H7 (cell line): ENCODE results near the gene INSYN1. TPM values are rescaled to one million over a fixed set of nuclear protein-coding genes. Genes with fewer than 3 reads are reported as not detected.

Experiments
- DNase-seq: peaks from one replicate; pipeline ENCODE4 v3.0.0; 2012
- H3K27me3 ChIP-seq: 2 replicates; pipeline ENCODE4 v1.6.0; 2011; ENCODE audit warnings: mild to moderate bottlenecking, low read length; ENCODE audit not compliant: control insufficient read depth, insufficient read depth
- H3K36me3 ChIP-seq: replicated peaks from 2 replicates; pipeline ENCODE4 v1.5.1; 2011; ENCODE audit warnings: low read length; ENCODE audit not compliant: control insufficient read depth, insufficient read depth
- H3K4me3 ChIP-seq: 2 replicates; pipeline ENCODE4 v1.5.1; 2011; ENCODE audit warnings: low read depth, mild to moderate bottlenecking, control low read depth, low read length, moderate library complexity; ENCODE audit not compliant: insufficient read depth
- total RNA-seq: library from RNA; depleted of rRNA; stranded (reverse); fragments of >200 nt; shearing (Covaris generic); gene quantifications from 2 replicates; pipeline ENCODE4 v1.2.3, GENCODE V29; 2014; rRNA removed

Gene INSYN1
- total RNA-seq, 1 experiment from 2014 or later: 5.1 TPM

- H3K27me3 ChIP-seq: no peaks in the 10 kb centered on the region
- H3K4me3 ChIP-seq: no peak overlapping the region; the same call in 1 of the 2 replicates
Measured at GRCh38 chr15:73685981-73686380, 67.2 kb downstream of the INSYN1 start.

More at GRCh38 chr15:73685981-73686380, 67.2 kb downstream of the INSYN1 start:
- H3K36me3 ChIP-seq: no peaks in the 10 kb centered on the region; the same call in 1 of the 2 replicates
- no peak for DNase-seq

Other genes starting within 250 kb of the INSYN1 start
- 72.9 and 85.4 TPM in 2 replicates for gene NPTN, start 120.0 kb downstream of the INSYN1 start, total RNA-seq
- gene CD276, start 69.0 kb downstream of the INSYN1 start, total RNA-seq: 127 and 136 TPM in 2 replicates
- gene TBC1D21, start 120.2 kb upstream of the INSYN1 start, total RNA-seq: not detected in 2 replicates
- 11.8 and 18.4 TPM in 2 replicates for gene LOXL1, start 173.1 kb upstream of the INSYN1 start, total RNA-seq
- gene STOML1, start 238.9 kb upstream of the INSYN1 start, total RNA-seq: 10.5 and 13.6 TPM in 2 replicates
- gene PML, start 241.4 kb upstream of the INSYN1 start, total RNA-seq: 23.2 and 24.9 TPM in 2 replicates